MM.1S (cell line): Measurements from ENCODE around the gene PKIG.

Source experiments
- EZH2phosphoT487 ChIP-seq: fragments of 300-600 bp; sonication (generic); IDR thresholded peaks from 2 replicates; pipeline ENCODE4 v1.6.1; 2018; ENCODE audit warnings: antibody characterized with exemption, low read length
- TF ChIP-seq, protein P1 (sequence below): fragments of 300-600 bp; sonication (generic); IDR thresholded peaks from 2 replicates; pipeline ENCODE4 v1.5.1; 2016; ENCODE audit warnings: antibody characterized with exemption, low read length, mixed read lengths

GRCh38 chr20:44618318-44618731, 35.9 kb downstream of the PKIG start:
- TF ChIP-seq, protein P1, sequence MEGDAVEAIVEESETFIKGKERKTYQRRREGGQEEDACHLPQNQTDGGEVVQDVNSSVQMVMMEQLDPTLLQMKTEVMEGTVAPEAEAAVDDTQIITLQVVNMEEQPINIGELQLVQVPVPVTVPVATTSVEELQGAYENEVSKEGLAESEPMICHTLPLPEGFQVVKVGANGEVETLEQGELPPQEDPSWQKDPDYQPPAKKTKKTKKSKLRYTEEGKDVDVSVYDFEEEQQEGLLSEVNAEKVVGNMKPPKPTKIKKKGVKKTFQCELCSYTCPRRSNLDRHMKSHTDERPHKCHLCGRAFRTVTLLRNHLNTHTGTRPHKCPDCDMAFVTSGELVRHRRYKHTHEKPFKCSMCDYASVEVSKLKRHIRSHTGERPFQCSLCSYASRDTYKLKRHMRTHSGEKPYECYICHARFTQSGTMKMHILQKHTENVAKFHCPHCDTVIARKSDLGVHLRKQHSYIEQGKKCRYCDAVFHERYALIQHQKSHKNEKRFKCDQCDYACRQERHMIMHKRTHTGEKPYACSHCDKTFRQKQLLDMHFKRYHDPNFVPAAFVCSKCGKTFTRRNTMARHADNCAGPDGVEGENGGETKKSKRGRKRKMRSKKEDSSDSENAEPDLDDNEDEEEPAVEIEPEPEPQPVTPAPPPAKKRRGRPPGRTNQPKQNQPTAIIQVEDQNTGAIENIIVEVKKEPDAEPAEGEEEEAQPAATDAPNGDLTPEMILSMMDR, result no peak
- TF ChIP-seq EZH2phosphoT487, result no peak
